ENCODE data around the gene GPR31. TPM values are rescaled to one million over a fixed set of nuclear protein-coding genes. Genes with fewer than 3 reads are reported as not detected.

The GPR31 gene
- total and polyA plus RNA-seq, 9 donors = 0.34 TPM; not detected in 8

- TF ChIP-seq EP300 (IDR thresholded peaks at IDR 0.05) = no peak
- TF ChIP-seq CTCF (IDR thresholded peaks at IDR 0.05) = no peak
- no peak for TF ChIP-seq POLR2A (IDR thresholded peaks at IDR 0.05)
- no peak overlapping the region for H3K27ac ChIP-seq
- H3K27me3 ChIP-seq = no peaks in the 10 kb centered on the region
- H3K9me3 ChIP-seq = no peaks in the 10 kb centered on the region
- intact Hi-C loops (cut with DNase I) = no loop called here
- 92 to 95% (median 93%) methylated on average over 10 of the region's 10 CpGs for WGBS, 3 donors
- H3K4me3 ChIP-seq = no peak overlapping the region
- no peak for DNase-seq
- H3K36me3 ChIP-seq = no peaks in the 10 kb centered on the region
- H3K4me1 ChIP-seq (ENCODE audit: insufficient read depth) = no peaks in the 10 kb centered on the region
Measured at GRCh38 chr6:167137081-167137480, 20.7 kb downstream of the GPR31 start.

GRCh38 chr6:167136376-167136775, 21.4 kb downstream of the GPR31 start:
- Histone ChIP-seq H3K9me3 (no peaks in the 10 kb centered on the region), H3K27me3 (no peaks in the 10 kb centered on the region), H3K4me3 (no peak overlapping the region), H3K4me1 (ENCODE audit: insufficient read depth) (no peaks in the 10 kb centered on the region), H3K27ac (no peak overlapping the region), H3K36me3 (no peaks in the 10 kb centered on the region)
- TF ChIP-seq POLR2A (IDR thresholded peaks at IDR 0.05) (no peak), CTCF (IDR thresholded peaks at IDR 0.05) (no peak), EP300 (IDR thresholded peaks at IDR 0.05) (no peak)
- 88 to 95% (median 90%) methylated on average over 13 of the region's 13 CpGs for WGBS, 3 donors
- intact Hi-C loops (cut with DNase I) = no loop called here
- no peak for DNase-seq

DNA sequence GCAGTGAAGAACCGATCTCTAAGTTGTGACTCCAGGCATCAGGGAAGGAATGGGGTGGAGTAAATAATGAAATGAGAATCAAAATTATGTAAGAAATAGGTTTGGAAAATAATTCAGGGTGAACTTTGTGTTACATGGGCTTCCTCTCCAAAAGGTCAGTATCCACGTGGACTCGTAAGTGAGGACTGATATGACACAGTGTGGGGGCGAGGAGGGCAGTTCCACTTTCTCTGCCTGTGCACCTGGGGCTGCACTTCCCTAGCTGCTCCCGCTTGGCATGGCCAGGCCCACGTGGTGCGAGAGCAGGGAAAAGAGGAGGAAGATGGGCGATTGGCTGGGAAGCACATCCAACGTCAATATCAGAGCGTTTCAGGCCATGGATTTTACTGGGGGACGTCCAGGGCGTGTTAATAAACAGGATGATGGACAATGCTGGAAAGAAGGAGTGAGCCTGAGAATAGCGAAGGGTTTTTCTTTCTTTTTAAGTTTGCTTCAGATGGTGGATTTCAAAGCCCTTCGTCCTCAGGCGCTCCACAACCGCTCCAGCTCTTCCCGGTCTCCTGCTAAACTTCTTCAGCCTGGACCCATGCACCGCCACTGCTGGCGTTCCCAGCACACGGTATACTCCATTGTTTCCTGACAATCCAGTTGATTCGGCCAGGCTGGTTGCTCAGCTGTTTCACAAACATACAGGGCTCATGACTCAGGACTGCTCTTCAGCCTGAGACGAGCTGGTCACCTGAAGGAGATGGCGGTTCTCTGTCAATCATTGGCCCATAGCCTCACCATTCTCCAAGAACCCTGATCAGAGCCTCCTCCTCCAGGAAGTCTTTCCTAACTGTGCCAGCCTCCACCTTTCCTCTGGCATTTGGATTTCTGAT, 23.1 kb downstream of the GPR31 start:
- Histone ChIP-seq H3K4me3 (no peak overlapping the region), H3K27me3 (no peaks in the 10 kb centered on the region), H3K27ac (no peak overlapping the region), H3K36me3 (no peaks in the 10 kb centered on the region), H3K4me1 (ENCODE audit: insufficient read depth) (peaks cover 1% of the 10 kb centered on the region), H3K9me3 (no peaks in the 10 kb centered on the region)
- DNase-seq = no peak
- no peak for TF ChIP-seq CTCF (IDR thresholded peaks at IDR 0.05)
- TF ChIP-seq EP300 (IDR thresholded peaks at IDR 0.05) = no peak
- no peak for TF ChIP-seq POLR2A (IDR thresholded peaks at IDR 0.05)
- WGBS, 3 donors = 87 to 93% (median 89%) methylated on average over 23 of the region's 23 CpGs
- intact Hi-C loops (cut with DNase I) = no loop called here

DNA sequence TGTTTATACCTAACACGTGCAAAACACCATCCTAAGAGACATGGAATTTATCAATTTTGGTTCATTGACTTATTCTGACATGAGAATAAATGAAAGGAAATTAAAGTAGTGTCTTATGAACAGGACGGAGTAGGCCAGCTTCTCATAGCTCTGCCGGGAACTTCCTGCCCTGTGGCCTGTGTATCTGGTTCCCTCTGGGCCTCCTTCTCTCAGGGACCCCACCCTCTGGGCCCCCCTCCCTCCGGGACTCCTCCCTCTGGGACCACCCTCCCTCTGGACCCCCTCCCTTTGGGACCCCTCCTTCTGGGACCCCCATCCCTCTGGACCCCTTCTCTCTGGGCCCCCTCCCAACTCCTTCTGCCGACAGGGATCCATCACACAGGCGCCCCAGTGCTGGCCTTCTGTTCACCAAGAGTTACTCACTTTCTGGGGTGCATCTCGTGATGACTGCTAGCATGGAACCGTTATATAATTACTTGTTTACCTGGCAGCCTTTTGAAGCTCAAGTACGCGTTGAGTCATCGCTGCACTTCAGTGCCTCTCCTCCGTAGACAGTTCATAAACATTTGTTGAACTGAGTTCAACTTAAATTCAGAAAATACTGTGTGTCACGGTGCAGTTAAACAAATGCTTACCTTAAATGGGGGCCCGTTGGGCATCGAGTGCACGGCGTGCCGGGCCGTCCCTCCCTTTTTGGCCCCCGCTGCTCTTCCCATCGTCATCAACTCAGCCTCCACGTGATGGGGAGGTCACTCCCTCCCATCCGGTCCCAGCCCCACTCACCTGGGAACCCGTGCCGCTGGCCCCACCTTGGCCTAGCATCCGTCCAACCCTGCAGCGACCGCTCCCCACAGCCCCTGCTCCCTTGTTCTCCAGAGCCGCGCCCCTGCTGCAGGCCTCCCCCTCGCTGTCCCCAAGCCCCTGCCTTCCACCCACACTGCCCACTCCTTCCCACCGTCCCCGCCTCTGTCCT, 26.8 kb downstream of the GPR31 start:
- intact Hi-C loops (cut with DNase I) = no loop called here
- 70 to 81% (median 77%) methylated on average over 33 of the region's 33 CpGs for WGBS, 3 donors
- H3K4me3 ChIP-seq = no peak overlapping the region
- no peak for TF ChIP-seq EP300 (IDR thresholded peaks at IDR 0.05)
- TF ChIP-seq POLR2A (IDR thresholded peaks at IDR 0.05) = no peak
- no peak for TF ChIP-seq CTCF (IDR thresholded peaks at IDR 0.05)
- DNase-seq = no peak
- no peaks in the 10 kb centered on the region for H3K9me3 ChIP-seq
- H3K4me1 ChIP-seq (ENCODE audit: insufficient read depth) = peaks cover 1% of the 10 kb centered on the region
- H3K27me3 ChIP-seq = no peaks in the 10 kb centered on the region
- H3K36me3 ChIP-seq = no peaks in the 10 kb centered on the region
- no peak overlapping the region for H3K27ac ChIP-seq
